HG02981 (cell line): ENCODE measurements around the gene ELAVL2.

Source experiments
- ATAC-seq: cut with Tn5 transposase; IDR thresholded peaks from one replicate; pipeline ENCODE4 v1.9.1; 2021; ENCODE audit warnings: mild to moderate bottlenecking, moderate library complexity; ENCODE audit not compliant: unreplicated experiment

Gene ELAVL2

GRCh38 chr9:23774266-23774665, 51.8 kb downstream of the ELAVL2 start:
- no peak for ATAC-seq

GRCh38 chr9:23772385-23772783, 53.7 kb downstream of the ELAVL2 start:
- ATAC-seq: no peak

DNA sequence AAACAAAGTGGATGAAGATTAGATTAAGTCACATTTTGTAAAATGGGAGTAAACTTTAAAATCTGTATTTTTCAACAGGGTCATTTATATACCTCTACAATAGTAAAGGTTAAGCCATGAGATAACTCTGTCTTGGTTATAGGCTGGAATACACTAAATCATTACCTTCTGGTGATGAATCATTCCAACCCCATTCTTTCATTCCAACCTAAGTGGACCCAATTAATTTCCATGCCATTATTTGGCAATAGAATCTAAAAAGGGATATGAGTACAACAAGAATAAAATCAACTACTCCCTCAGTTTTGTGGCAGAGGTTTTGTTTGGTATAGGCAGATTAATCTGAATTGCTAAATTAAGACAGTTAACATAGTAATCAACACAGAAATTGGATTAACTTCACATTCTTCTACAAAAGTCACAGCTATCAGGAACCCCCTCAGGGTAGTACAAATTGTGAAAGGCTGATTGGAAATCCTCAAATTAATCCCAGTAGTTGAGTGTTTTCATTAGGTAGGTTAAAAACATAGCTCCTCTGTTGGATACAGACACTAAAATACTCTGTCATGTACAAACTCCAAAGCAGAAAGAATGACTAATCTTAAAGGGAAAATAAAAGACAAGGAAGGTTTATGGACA, 54.2 kb downstream of the ELAVL2 start:
- ATAC-seq: no peak

DNA sequence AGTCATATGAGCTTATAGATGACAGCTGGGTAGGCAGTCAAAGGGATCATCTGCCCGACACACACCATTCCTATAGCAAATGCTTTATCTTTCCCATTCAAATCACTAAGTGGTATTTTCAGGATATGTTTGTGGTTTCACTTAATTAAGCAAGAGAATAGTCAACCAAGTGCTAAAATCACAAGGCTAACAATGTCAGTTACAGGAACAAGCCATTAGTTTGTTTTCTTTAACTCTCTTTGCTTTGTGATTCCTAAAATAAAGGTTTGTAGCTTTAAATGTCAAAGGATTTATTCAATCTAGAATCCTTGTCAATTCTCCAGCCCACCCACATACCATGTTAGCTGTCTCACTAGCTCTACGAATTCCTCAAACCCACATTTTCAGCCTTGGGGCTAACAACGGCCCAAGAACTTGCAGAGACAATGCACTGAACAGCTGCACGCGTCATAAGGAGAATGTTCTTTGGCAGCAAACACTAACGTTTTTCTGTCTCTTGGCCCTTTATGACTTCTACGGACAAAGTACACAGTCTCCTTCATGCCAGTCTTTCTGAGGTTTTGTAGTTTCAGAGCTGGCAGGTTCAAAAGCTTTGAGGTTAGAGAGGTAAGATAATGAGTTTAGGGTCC, 56.6 kb downstream of the ELAVL2 start:
- ATAC-seq: no peak

DNA sequence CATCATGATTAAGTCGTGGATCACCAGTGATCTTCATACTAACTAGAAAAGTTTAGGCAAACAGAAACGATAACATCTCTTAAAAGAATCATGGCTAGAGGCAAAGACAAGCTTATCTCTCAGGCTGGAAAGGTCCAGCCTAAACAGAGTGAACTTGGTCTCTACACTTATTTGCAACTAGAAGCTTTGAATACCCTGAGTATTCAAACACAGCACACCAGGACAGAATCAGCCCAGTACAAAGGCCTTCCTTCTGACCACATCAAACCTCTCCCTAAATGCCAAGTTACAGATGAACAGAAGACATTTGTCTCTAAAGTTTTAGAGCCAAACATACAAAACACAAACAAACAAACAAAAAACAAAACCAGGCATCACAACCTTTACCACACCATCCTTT, 57.2 kb downstream of the ELAVL2 start:
- ATAC-seq: no peak

DNA sequence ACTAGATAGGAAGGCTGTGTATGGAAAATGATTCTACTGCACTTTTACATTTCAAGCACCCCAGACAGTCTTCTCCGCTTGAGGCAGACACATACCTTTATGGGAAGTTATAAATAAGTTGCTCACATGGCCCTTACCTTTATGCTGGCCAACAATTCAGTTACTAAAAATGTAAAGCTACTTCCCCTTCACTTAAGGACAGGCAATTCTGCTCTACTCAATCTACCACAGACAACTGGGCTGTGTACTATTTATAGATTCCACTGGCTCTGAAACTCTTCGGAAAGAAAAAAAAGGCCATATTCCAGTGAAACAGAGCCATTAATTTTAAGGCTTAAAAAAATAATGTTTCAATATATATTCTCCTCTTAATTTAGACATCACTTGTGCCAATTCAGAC, 59.4 kb downstream of the ELAVL2 start:
- ATAC-seq: no peak

DNA sequence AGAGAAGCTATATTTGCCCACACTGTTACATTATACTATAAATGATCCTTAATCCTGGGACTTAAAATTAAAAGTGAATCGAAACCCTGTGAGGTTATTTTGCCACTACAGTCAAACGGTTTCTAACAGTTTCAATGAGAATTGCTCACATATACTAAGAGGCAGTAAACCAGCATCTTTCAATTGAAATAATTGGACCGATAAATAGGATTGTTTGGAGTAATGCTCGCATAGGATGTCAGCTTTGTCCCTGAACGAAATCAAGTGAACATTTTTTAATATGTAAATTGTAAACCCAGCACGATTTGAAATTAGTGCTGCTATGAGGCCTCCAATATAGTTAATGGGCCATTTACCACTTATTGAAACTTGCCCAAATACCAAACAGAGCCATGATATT, 60.5 kb downstream of the ELAVL2 start:
- ATAC-seq: no peak

GRCh38 chr9:23764219-23764618, 61.8 kb downstream of the ELAVL2 start:
- no peak for ATAC-seq

DNA sequence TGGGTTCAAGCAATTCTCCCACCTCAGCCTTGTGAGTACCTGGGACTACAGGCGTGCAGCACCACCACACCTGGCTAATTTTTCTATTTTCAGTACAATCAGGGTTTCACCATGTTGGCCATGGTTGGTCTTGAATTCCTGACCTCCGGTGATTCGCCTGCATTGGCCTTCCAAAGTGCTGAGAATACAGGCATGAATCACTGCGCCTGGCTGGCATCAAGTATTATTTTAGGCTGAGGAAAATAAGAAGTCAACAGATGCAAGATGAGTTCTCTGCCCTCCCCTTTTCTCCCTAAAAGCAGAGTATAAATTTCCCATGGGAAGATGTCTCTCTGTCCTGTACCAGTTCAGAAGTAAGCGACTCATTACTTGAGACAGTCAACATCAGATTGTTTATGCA, 71.5 kb downstream of the ELAVL2 start:
- ATAC-seq: no peak

- no peak for ATAC-seq
These were observed 73.2 kb downstream of the ELAVL2 start for GRCh38 chr9:23752859-23753258.

GRCh38 chr9:23751633-23752032, 74.4 kb downstream of the ELAVL2 start:
- no peak for ATAC-seq

DNA sequence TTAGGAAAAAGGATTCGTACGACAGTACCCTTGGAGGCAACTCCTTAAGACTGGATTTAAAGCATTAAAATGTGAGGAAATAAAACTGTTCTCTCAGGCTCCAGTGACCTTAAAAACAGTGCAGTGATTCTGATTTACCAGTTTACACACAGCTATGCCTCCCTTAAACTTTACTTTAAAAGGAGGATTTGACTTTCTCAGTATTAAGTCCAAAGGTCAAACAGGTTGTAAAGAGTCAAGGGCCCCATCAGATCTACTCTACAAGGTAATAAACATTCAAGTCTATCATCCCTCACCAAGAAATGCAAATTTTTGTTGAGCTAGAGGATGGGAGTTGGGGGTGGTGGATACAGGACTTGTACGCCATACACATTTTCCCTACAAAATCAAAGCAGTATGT, 75.2 kb downstream of the ELAVL2 start:
- ATAC-seq: no peak

DNA sequence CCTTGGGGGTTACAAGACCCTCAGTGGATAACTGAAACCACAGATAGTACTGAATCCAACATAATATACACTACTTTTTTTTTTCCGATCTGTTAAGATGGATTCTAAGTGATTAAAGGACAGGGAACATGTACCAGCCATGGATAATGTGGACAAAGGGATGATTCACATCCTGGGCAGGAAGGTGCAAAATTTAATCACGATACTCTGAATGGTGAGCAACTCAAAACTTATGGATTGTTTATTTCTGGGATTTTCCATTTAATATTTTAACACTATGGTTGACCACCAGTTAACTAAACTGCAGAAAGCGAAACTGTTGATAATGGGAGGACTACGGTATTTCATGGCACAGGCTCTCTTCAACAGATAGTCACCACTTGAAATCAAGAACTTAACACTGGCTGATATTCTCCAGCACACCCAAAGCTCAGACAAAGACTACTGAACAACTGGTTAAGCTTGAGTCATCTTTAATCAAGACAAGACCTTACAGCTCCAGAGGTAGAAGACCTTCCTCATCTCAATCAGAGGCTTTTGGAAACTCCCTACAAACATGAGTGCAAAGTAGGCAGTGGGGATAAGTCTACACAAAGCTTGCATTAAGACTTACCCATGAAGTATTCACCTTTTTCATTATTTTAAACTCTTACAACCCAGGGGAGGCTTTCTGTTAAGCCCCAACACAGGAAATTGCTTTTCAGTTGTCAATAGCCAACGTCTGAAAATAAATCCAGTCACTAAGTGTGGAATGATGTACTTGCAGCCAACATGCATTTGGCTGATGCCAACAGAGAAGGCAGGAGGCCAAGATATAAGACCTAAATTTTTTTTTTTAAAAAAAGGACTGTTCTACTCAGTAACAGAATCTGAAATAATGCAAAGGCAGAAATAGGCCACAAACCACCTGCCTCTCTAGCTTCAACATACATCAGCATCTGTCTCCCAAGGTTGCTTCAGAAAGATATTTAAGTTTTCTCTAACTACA, 78.7 kb downstream of the ELAVL2 start:
- ATAC-seq: no peak

DNA sequence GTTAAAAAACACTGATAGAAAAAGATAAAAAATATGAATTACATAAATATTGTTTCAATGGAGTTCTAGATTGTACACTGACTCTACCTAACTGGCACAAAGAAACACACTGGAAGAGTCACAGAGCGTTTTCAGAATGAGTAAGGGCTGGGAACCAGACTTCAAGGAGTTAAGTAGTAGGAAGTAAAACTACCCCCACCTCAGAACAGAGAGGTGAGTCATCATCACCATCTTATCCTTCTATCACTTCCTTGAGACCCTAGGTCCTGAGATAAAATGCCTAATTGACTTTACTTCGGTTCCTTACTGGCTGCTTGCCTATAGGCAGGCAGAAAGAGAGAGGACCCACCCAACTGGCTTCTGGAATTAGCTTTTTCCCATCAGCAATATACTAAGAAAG, 79.7 kb downstream of the ELAVL2 start:
- no peak for ATAC-seq

- ATAC-seq: no peak
These were observed 83.0 kb downstream of the ELAVL2 start for GRCh38 chr9:23743036-23743435.

DNA sequence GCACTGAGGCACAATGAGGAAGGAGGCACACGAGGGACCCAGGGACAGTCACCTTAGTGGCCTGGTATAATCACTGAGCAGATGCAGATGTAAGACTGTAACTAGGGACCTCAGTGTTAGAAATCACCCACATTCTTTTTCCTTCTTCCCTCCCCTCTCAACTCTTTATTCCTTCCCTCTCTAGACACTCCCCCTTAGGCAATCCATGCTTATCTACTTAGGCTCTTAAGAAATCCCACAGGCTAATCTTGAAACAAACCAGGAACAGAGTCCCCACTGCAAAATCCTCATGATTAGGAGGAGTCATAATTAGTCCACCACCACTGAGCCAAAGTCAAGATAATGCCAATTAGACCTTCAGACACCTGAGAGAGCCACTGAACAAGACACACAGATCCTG, 84.7 kb downstream of the ELAVL2 start:
- no peak for ATAC-seq

- no peak for ATAC-seq
These were observed 85.5 kb downstream of the ELAVL2 start for GRCh38 chr9:23740531-23740930.

DNA sequence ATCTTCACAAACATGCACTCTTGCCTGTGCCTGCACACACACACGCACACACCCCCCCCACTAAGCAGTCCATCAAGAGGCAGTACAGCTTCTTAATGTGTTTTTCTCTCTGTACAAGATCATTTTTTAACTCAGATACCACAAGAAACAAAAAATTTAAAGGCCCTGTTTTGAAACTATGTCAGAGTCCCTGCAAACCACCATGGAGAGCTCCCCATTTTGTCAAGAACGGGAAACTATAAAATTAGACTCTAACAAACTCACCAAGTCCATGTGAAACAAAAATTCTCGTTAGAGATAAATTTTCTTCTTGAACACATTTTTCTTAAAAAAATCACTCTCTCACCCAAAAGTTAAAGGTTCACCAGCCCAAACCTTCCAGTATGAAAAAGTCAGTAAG, 86.3 kb downstream of the ELAVL2 start:
- no peak for ATAC-seq

DNA sequence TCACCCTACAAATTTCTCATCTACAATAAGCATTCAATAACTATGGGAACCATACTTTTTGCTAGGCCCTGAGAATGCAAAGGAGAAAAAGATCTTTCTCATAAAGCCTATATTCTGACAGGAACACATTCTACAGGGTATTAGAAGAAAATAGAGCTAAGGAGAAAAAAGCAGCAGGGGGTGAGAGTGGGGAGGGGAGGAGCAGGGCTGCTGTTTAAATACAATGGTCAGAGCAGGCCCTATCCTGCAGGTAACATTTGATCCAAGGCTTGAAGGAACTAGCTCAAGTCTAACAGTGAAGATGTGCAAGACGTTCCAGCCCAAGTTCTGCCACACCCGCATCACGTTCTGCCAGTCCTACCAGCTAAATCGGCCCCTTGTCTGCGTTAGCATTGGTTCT, 89.7 kb downstream of the ELAVL2 start:
- no peak for ATAC-seq

GRCh38 chr9:23733495-23734078, 92.5 kb downstream of the ELAVL2 start:
- no peak for ATAC-seq

- ATAC-seq: no peak
These were observed 94.7 kb downstream of the ELAVL2 start for GRCh38 chr9:23731353-23731752.
